Sigmoid colon (tissue), 4 donors: ENCODE data around the gene ABHD14A.

Source experiments
- POLR2A ChIP-seq, 2 donors: fragments of 450-650 bp; IDR thresholded peaks; one replicate each; pipeline ENCODE4 v1.6.1; 2016; ENCODE audit warnings: antibody characterized with exemption in 2 of 2, mild to moderate bottlenecking in 2 of 2, moderate library complexity in 2 of 2
- POLR2AphosphoS5 ChIP-seq, 4 donors: sonication (generic); formaldehyde crosslinking; IDR thresholded peaks; one replicate each; pipeline ENCODE4 v1.6.1; 2017; ENCODE audit warnings: antibody characterized with exemption in 4 of 4
- TF ChIP-seq, protein P1 (sequence below), 4 experiments: fragments of 450-650 bp in 3 of 4; fragments of 200-600 bp in 1 of 4; IDR thresholded peaks; one replicate each; pipeline ENCODE4 v1.5.1; 2016 to 2019; ENCODE audit warnings: antibody characterized with exemption in 4 of 4, mild to moderate bottlenecking in 3 of 4, moderate library complexity in 2 of 4

DNA sequence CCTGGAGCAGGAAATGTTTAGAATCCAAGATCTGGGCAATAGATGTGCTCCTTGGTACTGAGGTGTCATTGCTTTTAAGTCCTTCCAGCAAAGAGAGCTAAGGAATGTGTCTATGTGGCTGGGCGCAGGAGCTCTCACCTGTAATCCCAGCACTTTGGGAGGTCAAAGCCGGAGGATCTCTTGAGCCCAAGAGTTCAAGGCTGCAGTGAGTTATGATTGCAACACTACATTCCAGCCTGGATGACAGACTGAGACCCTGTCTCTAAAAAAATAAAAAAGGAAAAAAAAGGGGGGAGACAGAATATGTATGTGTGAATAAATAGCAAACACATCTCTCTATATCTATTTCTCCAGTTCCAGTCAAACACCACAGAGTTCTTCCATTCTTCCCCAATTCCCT is 24.0 kb upstream of the ABHD14A start:
- TF ChIP-seq, protein P1, sequence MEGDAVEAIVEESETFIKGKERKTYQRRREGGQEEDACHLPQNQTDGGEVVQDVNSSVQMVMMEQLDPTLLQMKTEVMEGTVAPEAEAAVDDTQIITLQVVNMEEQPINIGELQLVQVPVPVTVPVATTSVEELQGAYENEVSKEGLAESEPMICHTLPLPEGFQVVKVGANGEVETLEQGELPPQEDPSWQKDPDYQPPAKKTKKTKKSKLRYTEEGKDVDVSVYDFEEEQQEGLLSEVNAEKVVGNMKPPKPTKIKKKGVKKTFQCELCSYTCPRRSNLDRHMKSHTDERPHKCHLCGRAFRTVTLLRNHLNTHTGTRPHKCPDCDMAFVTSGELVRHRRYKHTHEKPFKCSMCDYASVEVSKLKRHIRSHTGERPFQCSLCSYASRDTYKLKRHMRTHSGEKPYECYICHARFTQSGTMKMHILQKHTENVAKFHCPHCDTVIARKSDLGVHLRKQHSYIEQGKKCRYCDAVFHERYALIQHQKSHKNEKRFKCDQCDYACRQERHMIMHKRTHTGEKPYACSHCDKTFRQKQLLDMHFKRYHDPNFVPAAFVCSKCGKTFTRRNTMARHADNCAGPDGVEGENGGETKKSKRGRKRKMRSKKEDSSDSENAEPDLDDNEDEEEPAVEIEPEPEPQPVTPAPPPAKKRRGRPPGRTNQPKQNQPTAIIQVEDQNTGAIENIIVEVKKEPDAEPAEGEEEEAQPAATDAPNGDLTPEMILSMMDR (IDR thresholded peaks at IDR 0.05): no peak
- TF ChIP-seq POLR2AphosphoS5 (IDR thresholded peaks at IDR 0.05): no peak
- no peak for TF ChIP-seq POLR2A (IDR thresholded peaks at IDR 0.05)
